HEK293T (cell line): ENCODE results near the gene HOXD1.

Experiments used
- CTCF ChIA-PET: fragments of 350-600 bp; formaldehyde crosslinking; extraction: SDS; loops from one replicate; lab custom pipeline; 2021; ENCODE audit warnings: antibody characterized with exemption, inconsistent platforms; lab: Yijun Ruan, JAX
- POLR2A ChIA-PET: fragments of 350-600 bp; formaldehyde crosslinking; extraction: SDS; loops from one replicate; lab custom pipeline; 2020; ENCODE audit warnings: antibody characterized with exemption, inconsistent platforms; lab: Yijun Ruan, JAX
- DNase-seq: peaks from one replicate; pipeline ENCODE4 v3.0.0; 2012; ENCODE audit warnings: mixed read lengths; ENCODE audit errors: extremely low spot score
- BHLHE40 ChIP-seq: fragments of 450-650 bp; IDR thresholded peaks from 2 replicates; pipeline ENCODE4 v1.6.1; 2016; ENCODE audit warnings: mild to moderate bottlenecking, moderate library complexity, borderline replicate concordance
- CTBP1 ChIP-seq: fragments of 450-650 bp; IDR thresholded peaks from 2 replicates; pipeline ENCODE4 v1.6.1; 2016; ENCODE audit warnings: borderline replicate concordance
- ELF4 ChIP-seq: fragments of 450-650 bp; IDR thresholded peaks from 2 replicates; pipeline ENCODE4 v1.6.1; 2017; ENCODE audit warnings: antibody characterized with exemption
- FOXK2 ChIP-seq: fragments of 450-650 bp; IDR thresholded peaks from 2 replicates; pipeline ENCODE4 v1.6.1; 2016; ENCODE audit warnings: mild to moderate bottlenecking
- FOXM1 ChIP-seq: fragments of 450-650 bp; IDR thresholded peaks from 2 replicates; pipeline ENCODE4 v1.6.1; 2017; ENCODE audit warnings: mild to moderate bottlenecking, borderline replicate concordance
- HDGF ChIP-seq: fragments of 450-650 bp; IDR thresholded peaks from 2 replicates; pipeline ENCODE4 v1.6.1; 2017; ENCODE audit warnings: antibody characterized with exemption, borderline replicate concordance
- LEF1 ChIP-seq: fragments of 450-650 bp; IDR thresholded peaks from 2 replicates; pipeline ENCODE4 v1.6.1; 2017; ENCODE audit warnings: mild to moderate bottlenecking, borderline replicate concordance
- NFRKB ChIP-seq: fragments of 450-650 bp; IDR thresholded peaks from 2 replicates; pipeline ENCODE4 v1.6.1; 2016; ENCODE audit warnings: mild to moderate bottlenecking, moderate library complexity
- SP1 ChIP-seq: fragments of 450-650 bp; IDR thresholded peaks from 2 replicates; pipeline ENCODE4 v1.6.1; 2017
- SUZ12 ChIP-seq: fragments of 450-650 bp; IDR thresholded peaks from 2 replicates; pipeline ENCODE4 v1.6.1; 2016; ENCODE audit warnings: mild to moderate bottlenecking
- TARDBP ChIP-seq: fragments of 450-650 bp; IDR thresholded peaks from 2 replicates; pipeline ENCODE4 v1.6.1; 2016
- TF ChIP-seq, protein P1 (sequence below): fragments of 450-650 bp; IDR thresholded peaks from 2 replicates; pipeline ENCODE4 v1.6.1; 2016

Gene HOXD1

DNA sequence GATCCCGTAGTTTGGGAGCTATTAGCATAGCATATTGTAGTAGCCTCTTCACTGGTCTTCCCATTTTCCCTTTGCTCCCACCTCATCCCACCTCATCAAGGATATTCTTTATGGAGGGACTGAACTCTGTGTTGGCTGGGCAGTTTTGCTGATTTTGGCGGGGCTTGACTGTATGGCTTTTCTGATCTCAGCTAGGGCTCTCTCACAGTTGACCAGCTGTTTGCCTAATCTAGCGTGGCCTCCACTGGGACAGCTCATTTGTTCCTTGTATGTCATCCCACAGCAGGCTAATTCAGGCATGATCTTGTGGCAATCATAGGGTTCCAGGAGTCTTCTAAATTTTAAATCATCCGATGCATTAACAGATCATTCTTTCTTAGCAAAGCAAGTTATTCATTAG is 50.6 kb downstream of the HOXD1 start:
- CTCF ChIA-PET, result no interaction called here
- DNase-seq, result no peak
- POLR2A ChIA-PET, result no interaction called here
- TF ChIP-seq BHLHE40 (no peak), FOXK2 (no peak), SUZ12 (no peak), TARDBP (no peak), SP1 (no peak), NFRKB (no peak), HDGF (no peak), CTBP1 (no peak), LEF1 (no peak), FOXM1 (no peak), ELF4 (no peak)
- TF ChIP-seq, protein P1, sequence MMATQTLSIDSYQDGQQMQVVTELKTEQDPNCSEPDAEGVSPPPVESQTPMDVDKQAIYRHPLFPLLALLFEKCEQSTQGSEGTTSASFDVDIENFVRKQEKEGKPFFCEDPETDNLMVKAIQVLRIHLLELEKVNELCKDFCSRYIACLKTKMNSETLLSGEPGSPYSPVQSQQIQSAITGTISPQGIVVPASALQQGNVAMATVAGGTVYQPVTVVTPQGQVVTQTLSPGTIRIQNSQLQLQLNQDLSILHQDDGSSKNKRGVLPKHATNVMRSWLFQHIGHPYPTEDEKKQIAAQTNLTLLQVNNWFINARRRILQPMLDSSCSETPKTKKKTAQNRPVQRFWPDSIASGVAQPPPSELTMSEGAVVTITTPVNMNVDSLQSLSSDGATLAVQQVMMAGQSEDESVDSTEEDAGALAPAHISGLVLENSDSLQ, result no peak

DNA sequence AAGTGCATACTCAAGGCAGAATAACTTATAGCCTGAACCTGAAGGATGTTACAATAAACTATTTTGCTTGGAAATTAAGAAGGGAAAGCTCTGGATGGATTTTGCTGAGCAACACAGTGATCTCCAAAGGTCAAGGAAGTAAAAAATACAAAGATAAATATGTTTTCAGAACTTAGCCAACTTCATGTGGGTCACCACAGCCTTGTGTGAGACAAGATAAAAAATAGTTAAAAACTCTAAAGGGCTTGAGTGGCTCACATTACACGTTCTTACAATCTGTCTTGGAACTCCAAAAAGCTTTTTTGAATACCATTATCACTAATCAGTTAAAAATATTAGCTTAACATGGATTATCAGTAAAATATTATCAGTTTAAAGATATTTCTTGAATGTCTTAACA is 51.8 kb downstream of the HOXD1 start:
- CTCF ChIA-PET, result interaction anchor here (0.8 kb wide), 1 partner anchor 9 kb away, joined by 3 read pairs; no protein-coding TSS in a partner anchor
- DNase-seq, result no peak
- POLR2A ChIA-PET, result interaction anchor here (1.4 kb wide), 1 partner anchor 29 kb away, joined by 3 read pairs; the partner anchor contains the start of gene MTX2

More for the DNA sequence above, 51.8 kb downstream of the HOXD1 start:
- TF ChIP-seq HDGF (no peak), LEF1 (no peak)
